22Rv1 (cell line): ENCODE measurements around the gene FAIM.

ENCODE experiments used
- ZFX ChIP-seq: fragments of 450-650 bp; IDR thresholded peaks from 2 replicates; pipeline ENCODE4 v1.6.1; 2017; ENCODE audit warnings: antibody characterized with exemption, borderline replicate concordance
- TF ChIP-seq, protein P1 (sequence below): fragments of 450-650 bp; IDR thresholded peaks from 2 replicates; pipeline ENCODE4 v1.5.1; 2017; ENCODE audit warnings: mild to moderate bottlenecking

DNA sequence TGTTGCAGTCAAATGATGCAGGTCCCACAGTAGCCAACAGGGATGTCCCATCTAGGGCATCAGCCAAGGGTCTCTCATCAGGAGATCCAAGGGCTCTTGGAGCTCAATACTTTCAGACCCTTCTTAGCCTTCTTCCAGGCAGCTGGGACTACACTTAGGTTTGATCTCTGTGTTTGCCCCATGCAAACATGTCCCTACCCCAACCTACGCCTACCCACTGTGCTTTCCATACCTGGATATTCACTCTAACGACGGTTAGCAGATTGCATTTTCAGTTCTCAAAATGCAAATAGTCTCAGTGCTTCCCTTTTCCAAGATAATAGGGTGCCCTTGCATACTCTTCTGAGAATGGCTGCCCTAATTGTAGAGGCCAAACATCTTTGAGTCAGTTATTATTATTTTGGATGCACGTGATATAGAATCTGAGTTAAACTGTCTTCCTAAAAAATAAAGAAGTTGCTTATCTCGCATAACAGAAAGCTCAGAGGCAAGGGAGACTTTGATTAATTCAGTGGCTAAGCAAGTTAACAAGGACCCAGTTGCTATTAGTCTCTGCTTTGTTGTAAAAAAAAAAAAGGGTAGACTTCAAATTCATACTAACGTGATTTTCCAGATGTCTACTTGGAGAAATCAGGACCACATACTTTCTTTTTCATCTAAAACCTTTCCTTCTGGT is 13.5 kb upstream of the FAIM start:
- TF ChIP-seq, protein P1, sequence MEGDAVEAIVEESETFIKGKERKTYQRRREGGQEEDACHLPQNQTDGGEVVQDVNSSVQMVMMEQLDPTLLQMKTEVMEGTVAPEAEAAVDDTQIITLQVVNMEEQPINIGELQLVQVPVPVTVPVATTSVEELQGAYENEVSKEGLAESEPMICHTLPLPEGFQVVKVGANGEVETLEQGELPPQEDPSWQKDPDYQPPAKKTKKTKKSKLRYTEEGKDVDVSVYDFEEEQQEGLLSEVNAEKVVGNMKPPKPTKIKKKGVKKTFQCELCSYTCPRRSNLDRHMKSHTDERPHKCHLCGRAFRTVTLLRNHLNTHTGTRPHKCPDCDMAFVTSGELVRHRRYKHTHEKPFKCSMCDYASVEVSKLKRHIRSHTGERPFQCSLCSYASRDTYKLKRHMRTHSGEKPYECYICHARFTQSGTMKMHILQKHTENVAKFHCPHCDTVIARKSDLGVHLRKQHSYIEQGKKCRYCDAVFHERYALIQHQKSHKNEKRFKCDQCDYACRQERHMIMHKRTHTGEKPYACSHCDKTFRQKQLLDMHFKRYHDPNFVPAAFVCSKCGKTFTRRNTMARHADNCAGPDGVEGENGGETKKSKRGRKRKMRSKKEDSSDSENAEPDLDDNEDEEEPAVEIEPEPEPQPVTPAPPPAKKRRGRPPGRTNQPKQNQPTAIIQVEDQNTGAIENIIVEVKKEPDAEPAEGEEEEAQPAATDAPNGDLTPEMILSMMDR, result peak; percentile 51
- no peak for TF ChIP-seq ZFX
